Measurements from ENCODE around the gene PGBD5.

PGBD5 gene

GRCh38 chr1:230379928-230380327, 46.2 kb downstream of the PGBD5 start:
- TF ChIP-seq CTCF (IDR thresholded peaks at IDR 0.05) = no peak
- Histone ChIP-seq H3K36me3 (no peaks in the 10 kb centered on the region), H3K4me1 (ENCODE audit: control insufficient read depth in 1 of 2, insufficient read depth in 1 of 2, low read depth in 1 of 2, low read length in 1 of 2) (no peaks in the 10 kb centered on the region), H3K9me3 (no peaks in the 10 kb centered on the region), H3K27me3 (peaks cover 31% of the 10 kb centered on the region), H3K4me3 (ENCODE audit: low read depth in 1 of 2, low read length in 1 of 2) (no peak overlapping the region), H3K27ac (no peak overlapping the region)

GRCh38 chr1:230379462-230379861, 46.7 kb downstream of the PGBD5 start:
- Histone ChIP-seq H3K4me3 (ENCODE audit: low read depth in 1 of 2, low read length in 1 of 2) (no peak overlapping the region), H3K27ac (no peak overlapping the region), H3K9me3 (no peaks in the 10 kb centered on the region), H3K4me1 (ENCODE audit: control insufficient read depth in 1 of 2, insufficient read depth in 1 of 2, low read depth in 1 of 2, low read length in 1 of 2) (no peaks in the 10 kb centered on the region), H3K36me3 (no peaks in the 10 kb centered on the region), H3K27me3 (peaks cover 31% of the 10 kb centered on the region)
- TF ChIP-seq CTCF (IDR thresholded peaks at IDR 0.05) = no peak

GRCh38 chr1:230377851-230378250, 48.3 kb downstream of the PGBD5 start:
- Histone ChIP-seq H3K9me3 (no peaks in the 10 kb centered on the region), H3K4me1 (ENCODE audit: control insufficient read depth in 1 of 2, insufficient read depth in 1 of 2, low read depth in 1 of 2, low read length in 1 of 2) (no peaks in the 10 kb centered on the region), H3K4me3 (ENCODE audit: low read depth in 1 of 2, low read length in 1 of 2) (no peak overlapping the region), H3K36me3 (no peaks in the 10 kb centered on the region), H3K27me3 (peaks cover 31% of the 10 kb centered on the region), H3K27ac (no peak overlapping the region)
- no peak for TF ChIP-seq CTCF (IDR thresholded peaks at IDR 0.05)

- H3K27me3 ChIP-seq = peaks cover 34% of the 10 kb centered on the region
- no peak for TF ChIP-seq CTCF (IDR thresholded peaks at IDR 0.05)
- no peak overlapping the region for H3K4me3 ChIP-seq (ENCODE audit: low read depth in 1 of 2, low read length in 1 of 2)
- no peaks in the 10 kb centered on the region for H3K9me3 ChIP-seq
- no peaks in the 10 kb centered on the region for H3K4me1 ChIP-seq (ENCODE audit: control insufficient read depth in 1 of 2, insufficient read depth in 1 of 2, low read depth in 1 of 2, low read length in 1 of 2)
- H3K27ac ChIP-seq = no peak overlapping the region
- H3K36me3 ChIP-seq = no peaks in the 10 kb centered on the region
Observed at GRCh38 chr1:230377324-230377723, 48.8 kb downstream of the PGBD5 start.

GRCh38 chr1:230376296-230376695, 49.8 kb downstream of the PGBD5 start:
- no peak overlapping the region for H3K4me3 ChIP-seq (ENCODE audit: low read depth in 1 of 2, low read length in 1 of 2)
- peaks cover 25% of the 10 kb centered on the region for H3K27me3 ChIP-seq
- no peak overlapping the region for H3K27ac ChIP-seq
- TF ChIP-seq CTCF (IDR thresholded peaks at IDR 0.05) = no peak
- no peaks in the 10 kb centered on the region for H3K9me3 ChIP-seq
- no peaks in the 10 kb centered on the region for H3K36me3 ChIP-seq
- H3K4me1 ChIP-seq (ENCODE audit: control insufficient read depth in 1 of 2, insufficient read depth in 1 of 2, low read depth in 1 of 2, low read length in 1 of 2) = no peaks in the 10 kb centered on the region

GRCh38 chr1:230375780-230376179, 50.4 kb downstream of the PGBD5 start:
- H3K36me3 ChIP-seq = no peaks in the 10 kb centered on the region
- no peak overlapping the region for H3K27ac ChIP-seq
- no peak overlapping the region for H3K4me3 ChIP-seq (ENCODE audit: low read depth in 1 of 2, low read length in 1 of 2)
- no peaks in the 10 kb centered on the region for H3K4me1 ChIP-seq (ENCODE audit: control insufficient read depth in 1 of 2, insufficient read depth in 1 of 2, low read depth in 1 of 2, low read length in 1 of 2)
- no peak for TF ChIP-seq CTCF (IDR thresholded peaks at IDR 0.05)
- H3K27me3 ChIP-seq = peaks cover 20% of the 10 kb centered on the region
- H3K9me3 ChIP-seq = no peaks in the 10 kb centered on the region

Measured in neutrophil (primary cell).